HG02938 (cell line): ENCODE measurements around the gene SOWAHB.

Experiments
- ATAC-seq: cut with Tn5 transposase; IDR thresholded peaks from one replicate; pipeline ENCODE4 v1.9.1; 2021; ENCODE audit warnings: mild to moderate bottlenecking, moderate library complexity; ENCODE audit not compliant: unreplicated experiment

SOWAHB gene

GRCh38 chr4:76897536-76898384 lies at the start of gene SOWAHB:
Gene SOWAHB, minus strand, starts transcription at chr4:76898144. Its CDS starts 295 bp downstream, at chr4:76897849.
- no peak for ATAC-seq

GRCh38 chr4:76947369-76947768 lies 49.4 kb upstream of the SOWAHB start:
- no peak for ATAC-seq

GRCh38 chr4:76943790-76944189 lies 45.8 kb upstream of the SOWAHB start:
- no peak for ATAC-seq

- no peak for ATAC-seq
Measured at GRCh38 chr4:76943129-76943620, 45.2 kb upstream of the SOWAHB start.

- no peak for ATAC-seq
Measured at GRCh38 chr4:76939184-76939583, 41.2 kb upstream of the SOWAHB start.

GRCh38 chr4:76931576-76932276 lies 33.8 kb upstream of the SOWAHB start:
- no peak for ATAC-seq

- no peak for ATAC-seq
Measured at GRCh38 chr4:76931087-76931486, 33.1 kb upstream of the SOWAHB start.

GRCh38 chr4:76930685-76931084 lies 32.7 kb upstream of the SOWAHB start:
- no peak for ATAC-seq

GRCh38 chr4:76926841-76927240 lies 28.9 kb upstream of the SOWAHB start:
- ATAC-seq = no peak

GRCh38 chr4:76923619-76924357 lies 25.8 kb upstream of the SOWAHB start:
- no peak for ATAC-seq

GRCh38 chr4:76920715-76921114 lies 22.8 kb upstream of the SOWAHB start:
- ATAC-seq = no peak

GRCh38 chr4:76909711-76910110 lies 11.8 kb upstream of the SOWAHB start:
- no peak for ATAC-seq

GRCh38 chr4:76905521-76905920 lies 7.6 kb upstream of the SOWAHB start:
- ATAC-seq = no peak

- ATAC-seq = no peak
Measured at GRCh38 chr4:76904646-76905190, 6.8 kb upstream of the SOWAHB start.

- ATAC-seq = no peak
Measured at GRCh38 chr4:76902233-76902890, 4.4 kb upstream of the SOWAHB start.

- ATAC-seq = no peak
Measured at GRCh38 chr4:76898949-76899645, 1.2 kb upstream of the SOWAHB start.

- no peak for ATAC-seq
Measured at GRCh38 chr4:76898385-76898692, 395 bp upstream of the SOWAHB start.

- no peak for ATAC-seq
Measured at GRCh38 chr4:76896614-76897535, 1.1 kb downstream of the SOWAHB start.

- ATAC-seq = no peak
Measured at GRCh38 chr4:76896048-76896447, 1.9 kb downstream of the SOWAHB start.
